K562 (cell line): ENCODE data around the gene FAM200B.

Experiments used
- HDAC6 ChIP-seq: IDR thresholded peaks from 2 replicates; pipeline ENCODE4 v1.6.1; 2012; ENCODE audit warnings: low read depth, mild to moderate bottlenecking, control low read depth, inconsistent platforms, low read length, moderate library complexity
- PHTF2 ChIP-seq: fragments of 250-450 bp; sonication (Bioruptor Pico); IDR thresholded peaks from 2 replicates; pipeline ENCODE4 v1.5.0; 2021; ENCODE audit warnings: mild to moderate bottlenecking
- POLR2AphosphoS5 ChIP-seq: IDR thresholded peaks from 2 replicates; pipeline ENCODE4 v1.6.1; 2011; ENCODE audit warnings: mild to moderate bottlenecking, low read depth, low read length, moderate library complexity; ENCODE audit not compliant: control insufficient read depth, insufficient read depth
- RAD21 ChIP-seq, 2 experiments: fragments of 250-450 bp in 1 of 2; fragments of 450-650 bp in 1 of 2; sonication (Bioruptor Pico) in 1 of 2; formaldehyde crosslinking in 1 of 2; IDR thresholded peaks in 1 of 2; conservative IDR thresholded peaks in 1 of 2; 2 replicates each; pipeline versions ENCODE4 v1.4.0 to v1.8.0; 2020 to 2022; ENCODE audit warnings: mild to moderate bottlenecking in 2 of 2, moderate library complexity in 1 of 2
- RAD51 ChIP-seq: fragments of 450-650 bp; IDR thresholded peaks from 2 replicates; pipeline ENCODE4 v1.7.1; 2016; ENCODE audit warnings: low read depth, mild to moderate bottlenecking, borderline replicate concordance
- SRSF3 ChIP-seq: fragments of 200-400 bp; formaldehyde crosslinking; IDR thresholded peaks from 2 replicates; pipeline ENCODE4 v1.6.1; 2016; ENCODE audit warnings: mild to moderate bottlenecking, low read length, moderate library complexity; ENCODE audit not compliant: insufficient read depth
- WHSC1 ChIP-seq: IDR thresholded peaks from one replicate; pipeline ENCODE4 v1.6.1; 2012; ENCODE audit warnings: low read length, control low read depth, inconsistent platforms
- XRCC4 ChIP-seq: IDR thresholded peaks from one replicate; pipeline ENCODE4 v1.6.1; 2011; ENCODE audit not compliant: insufficient read depth, insufficient read length; ENCODE audit errors: extremely low read depth
- TF ChIP-seq, protein P1 (sequence below): fragments of 150-350 bp; IDR thresholded peaks from 2 replicates; pipeline ENCODE4 v1.6.1; 2014; ENCODE audit warnings: low read depth, mild to moderate bottlenecking, low read length, borderline replicate concordance

DNA sequence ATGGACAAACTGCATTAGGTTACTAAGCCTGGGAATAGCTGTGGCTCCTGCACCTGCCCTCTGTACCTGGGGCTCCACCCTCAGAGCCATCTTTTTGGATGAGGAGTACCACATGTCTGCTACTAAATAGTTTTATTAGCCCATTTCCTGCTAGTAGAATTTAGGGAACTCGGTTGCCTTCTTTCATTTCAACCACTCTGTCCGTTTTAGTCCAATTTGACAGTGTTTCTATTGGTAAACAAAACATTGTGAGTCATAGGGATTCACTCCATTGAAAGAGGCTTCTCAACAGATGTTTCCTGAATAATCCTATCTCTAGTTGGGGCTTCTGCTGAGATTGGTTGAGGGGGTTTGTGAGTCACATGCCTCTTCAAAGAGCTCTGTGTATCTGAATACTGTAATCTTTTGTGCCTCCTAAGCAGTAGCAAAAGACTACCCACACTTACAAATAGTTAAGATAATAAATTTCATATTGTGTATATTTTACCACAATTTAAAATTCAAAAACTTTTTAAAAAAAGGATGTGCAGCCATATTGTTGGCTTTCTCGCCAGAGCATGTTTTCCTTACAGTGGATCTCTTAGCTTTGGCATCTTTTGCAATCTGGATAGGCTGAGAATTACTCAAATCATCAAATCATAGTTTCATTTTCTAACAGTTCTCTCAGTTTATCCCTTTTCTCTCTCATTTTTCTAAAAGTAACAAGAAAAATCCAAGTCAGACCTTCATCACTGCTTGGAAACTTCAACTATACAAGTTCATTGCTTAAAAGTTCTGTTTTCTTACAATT lies 9.9 kb downstream of the FAM200B start:
- no peak for TF ChIP-seq WHSC1
- no peak for TF ChIP-seq SRSF3
- no peak for TF ChIP-seq RAD51
- TF ChIP-seq POLR2AphosphoS5: no peak
- TF ChIP-seq, protein P1, sequence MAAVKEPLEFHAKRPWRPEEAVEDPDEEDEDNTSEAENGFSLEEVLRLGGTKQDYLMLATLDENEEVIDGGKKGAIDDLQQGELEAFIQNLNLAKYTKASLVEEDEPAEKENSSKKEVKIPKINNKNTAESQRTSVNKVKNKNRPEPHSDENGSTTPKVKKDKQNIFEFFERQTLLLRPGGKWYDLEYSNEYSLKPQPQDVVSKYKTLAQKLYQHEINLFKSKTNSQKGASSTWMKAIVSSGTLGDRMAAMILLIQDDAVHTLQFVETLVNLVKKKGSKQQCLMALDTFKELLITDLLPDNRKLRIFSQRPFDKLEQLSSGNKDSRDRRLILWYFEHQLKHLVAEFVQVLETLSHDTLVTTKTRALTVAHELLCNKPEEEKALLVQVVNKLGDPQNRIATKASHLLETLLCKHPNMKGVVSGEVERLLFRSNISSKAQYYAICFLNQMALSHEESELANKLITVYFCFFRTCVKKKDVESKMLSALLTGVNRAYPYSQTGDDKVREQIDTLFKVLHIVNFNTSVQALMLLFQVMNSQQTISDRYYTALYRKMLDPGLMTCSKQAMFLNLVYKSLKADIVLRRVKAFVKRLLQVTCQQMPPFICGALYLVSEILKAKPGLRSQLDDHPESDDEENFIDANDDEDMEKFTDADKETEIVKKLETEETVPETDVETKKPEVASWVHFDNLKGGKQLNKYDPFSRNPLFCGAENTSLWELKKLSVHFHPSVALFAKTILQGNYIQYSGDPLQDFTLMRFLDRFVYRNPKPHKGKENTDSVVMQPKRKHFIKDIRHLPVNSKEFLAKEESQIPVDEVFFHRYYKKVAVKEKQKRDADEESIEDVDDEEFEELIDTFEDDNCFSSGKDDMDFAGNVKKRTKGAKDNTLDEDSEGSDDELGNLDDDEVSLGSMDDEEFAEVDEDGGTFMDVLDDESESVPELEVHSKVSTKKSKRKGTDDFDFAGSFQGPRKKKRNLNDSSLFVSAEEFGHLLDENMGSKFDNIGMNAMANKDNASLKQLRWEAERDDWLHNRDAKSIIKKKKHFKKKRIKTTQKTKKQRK: no peak
- TF ChIP-seq HDAC6: no peak
- no peak for TF ChIP-seq RAD21 (CRISPR knock-in tag; conservative IDR thresholded peaks at IDR 0.05 in 1 of 2, IDR thresholded peaks at IDR 0.05 in 1 of 2)
- no peak for TF ChIP-seq XRCC4
- no peak for TF ChIP-seq PHTF2 (CRISPR knock-in tag)
